ENCODE data around the gene GLOD5. TPM values are rescaled to one million over a fixed set of nuclear protein-coding genes. Genes with fewer than 3 reads are reported as not detected.

The GLOD5 gene
- total and polyA plus RNA-seq, 2 of the 4 experiments (the other 2 are of a cell fraction) = not detected

GRCh38 chrX:48823053-48823452, 61.5 kb downstream of the GLOD5 start:
- Histone ChIP-seq H4K5ac (ENCODE audit: low read depth, low read length) (no peak overlapping the region), H3K27me3 (ENCODE audit: control insufficient read depth, insufficient read depth, low read length) (peaks cover 4% of the 10 kb centered on the region; the same call in 1 of the 2 replicates), H2AK9ac (replicated peaks; ENCODE audit: low read depth, low read length, poor library complexity) (no peak overlapping the region), H2BK20ac (ENCODE audit: low read depth, low read length) (no peak overlapping the region), H3K23ac (ENCODE audit: low read depth, low read length) (no peak overlapping the region), H2BK5ac (ENCODE audit: low read depth, low read length, poor library complexity, severe bottlenecking) (no peak overlapping the region), H3K4ac (ENCODE audit: low read depth, low read length) (no peak overlapping the region), H3K4me2 (ENCODE audit: low read depth, low read length) (no peak overlapping the region), H4K91ac (ENCODE audit: insufficient read depth, low read depth, low read length) (no peak overlapping the region), H3K9me3 (ENCODE audit: control insufficient read depth, insufficient read depth, low read length) (peaks cover 8% of the 10 kb centered on the region), H3K56ac (ENCODE audit: extremely low read depth, insufficient read depth, low read length) (no peak overlapping the region), H3K9ac (ENCODE audit: low read depth, low read length) (no peak overlapping the region), H4K8ac (ENCODE audit: low read depth in 2 of 2, low read length in 2 of 2) (no peak overlapping the region), H2BK15ac (ENCODE audit: low read depth, low read length) (no peak overlapping the region), H3K79me1 (ENCODE audit: low read depth in 1 of 2, low read length in 2 of 2) (no peaks in the 10 kb centered on the region), H3K36me3 (ENCODE audit: control insufficient read depth, insufficient read depth, low read length) (peaks cover 22% of the 10 kb centered on the region), H3K27ac (ENCODE audit: insufficient read depth, low read length) (no peak overlapping the region), H3K4me1 (ENCODE audit: control insufficient read depth, insufficient read depth, low read length) (no peaks in the 10 kb centered on the region), H3K4me3 (ENCODE audit: insufficient read depth, low read depth, low read length) (no peak overlapping the region), H2AFZ (replicated peaks; ENCODE audit: low read length, poor library complexity) (no peak overlapping the region), H2BK120ac (ENCODE audit: low read depth, low read length) (no peak overlapping the region), H4K20me1 (ENCODE audit: insufficient read depth, low read length) (no peaks in the 10 kb centered on the region), H3K14ac (replicated peaks; ENCODE audit: low read depth, low read length) (no peak overlapping the region), H2AK5ac (ENCODE audit: low read depth, low read length) (no peak overlapping the region), H3K9me1 (ENCODE audit: insufficient read depth, low read length) (no peaks in the 10 kb centered on the region), H3K18ac (ENCODE audit: low read depth, low read length) (no peak overlapping the region)
- CTCF ChIA-PET = no interaction called here
- BruUV-seq (replicated peaks) = no TSS peak
- TF ChIP-seq SMC3 (IDR thresholded peaks at IDR 0.05; ENCODE audit: low read depth, low read length) (no peak), POLR2A (IDR thresholded peaks at IDR 0.05; ENCODE audit: low read depth, low read length) (no peak), FOS (IDR thresholded peaks at IDR 0.05; ENCODE audit: low read depth, low read length) (no peak), CTCF (conservative IDR thresholded peaks at IDR 0.05; ENCODE audit: low read depth, low read length) (no peak), RAD21 (IDR thresholded peaks at IDR 0.05; ENCODE audit: low read length) (no peak), ELK1 (IDR thresholded peaks at IDR 0.05; ENCODE audit: borderline replicate concordance, low read depth, low read length) (no peak), MAZ (IDR thresholded peaks at IDR 0.05; ENCODE audit: borderline replicate concordance, low read depth, low read length) (no peak), USF2 (IDR thresholded peaks at IDR 0.05; ENCODE audit: low read depth, low read length) (no peak), CHD1 (IDR thresholded peaks at IDR 0.05; ENCODE audit: low read depth, low read length) (no peak), MAFK (IDR thresholded peaks at IDR 0.05; ENCODE audit: low read depth, low read length) (no peak), RFX5 (IDR thresholded peaks at IDR 0.05; ENCODE audit: low read depth, low read length) (no peak), RCOR1 (IDR thresholded peaks at IDR 0.05; ENCODE audit: insufficient replicate concordance, low read length) (no peak)
- in situ Hi-C loops (cut with MboI; ENCODE audit: low sequenced_read_pairs) (no loop called here), dilution Hi-C loops (cut with HindIII; ENCODE audit: low sequenced_read_pairs, unreplicated experiment) (no loop called here), intact Hi-C loops (cut with micrococcal nuclease) (no loop called here)
- POLR2A ChIA-PET (ENCODE audit: unreplicated experiment) = no interaction called here
- WGBS, 2 experiments (ENCODE audit: extremely low coverage in 2 of 2, insufficient read length in 1 of 2) = 80% methylated on average over 2 of the region's 6 CpGs; no CpG with 5 or more reads in 1 of the 2 experiments
- no peak for DNase-seq
- no peak for ATAC-seq (ENCODE audit: low read depth)
